Heart left ventricle (tissue), 16 donors: ENCODE data around the gene PRXL2C. TPM values are rescaled to one million over a fixed set of nuclear protein-coding genes. Genes with fewer than 3 reads are reported as not detected.
A peak's percentile ranks its signal among the peaks of the same experiment; 100 is the strongest.

Experiments
- ATAC-seq, 4 donors: fragments of 200-7000 bp; cut with Tn5 transposase; one replicate each; pipeline ENCODE4 v1.9.1; 2020 to 2022; ENCODE audit warnings: moderate library complexity in 4 of 4, mild to moderate bottlenecking in 3 of 4, moderate number of reproducible peaks in 1 of 4
- DNase-seq, 5 donors: peaks; one replicate each; pipeline ENCODE4 v3.0.0-alpha.2; 2020
- H3K27ac ChIP-seq, 12 donors: fragments of 200-600 bp; sonication (generic) in 4 of 12; one replicate each; pipeline versions ENCODE4 v1.5.0 to v1.8.0; 2016 to 2022; ENCODE audit warnings: mild to moderate bottlenecking in 2 of 12
- H3K27me3 ChIP-seq, 9 donors: fragments of 200-600 bp; sonication (generic) in 2 of 9; one replicate each; pipeline versions ENCODE4 v1.5.1 to v1.8.0; 2016 to 2022; ENCODE audit warnings: mild to moderate bottlenecking in 3 of 9
- H3K36me3 ChIP-seq, 9 donors: fragments of 200-600 bp; sonication (generic) in 2 of 9; one replicate each; pipeline versions ENCODE4 v1.5.0 to v1.8.0; 2018 to 2022; ENCODE audit warnings: mild to moderate bottlenecking in 2 of 9
- H3K4me1 ChIP-seq, 12 donors: fragments of 200-600 bp; sonication (generic) in 4 of 12; one replicate each; pipeline versions ENCODE4 v1.5.0 to v1.8.0; 2016 to 2022; ENCODE audit warnings: mild to moderate bottlenecking in 3 of 12
- H3K4me3 ChIP-seq, 12 donors: fragments of 200-600 bp; sonication (generic) in 4 of 12; one replicate each; pipeline versions ENCODE4 v1.5.0 to v1.8.0; 2017 to 2022; ENCODE audit warnings: mild to moderate bottlenecking in 9 of 12, moderate library complexity in 4 of 12
- H3K9me3 ChIP-seq, 12 donors: fragments of 200-600 bp; sonication (generic) in 4 of 12; one replicate each; pipeline versions ENCODE4 v1.5.0 to v1.8.0; 2016 to 2022; ENCODE audit warnings: mild to moderate bottlenecking in 1 of 12
- CTCF ChIP-seq, 12 donors: fragments of 200-600 bp; sonication (generic) in 4 of 12; IDR thresholded peaks; one replicate each; pipeline versions ENCODE4 v1.5.0 to v1.8.0; 2018 to 2022; ENCODE audit warnings: antibody characterized with exemption in 12 of 12, mild to moderate bottlenecking in 5 of 12
- POLR2A ChIP-seq, 2 donors: fragments of 450-650 bp; IDR thresholded peaks; one replicate each; pipeline ENCODE4 v1.6.1; 2017; ENCODE audit warnings: antibody characterized with exemption in 2 of 2, mild to moderate bottlenecking in 2 of 2, moderate library complexity in 2 of 2
- WGBS, 4 donors: extraction: QIAGEN DNeasy Blood & Tissue Kit in 2 of 4; methylation state at CpG; one replicate each; pipeline versions ENCODE4 v1.1.5 to v1.1.7; 2013 to 2018; 5-methylcytosine and 5-hydroxymethylcytosine counted together
- intact Hi-C, 10 donors: fragments of 100-400 bp; cut with DNase I; formaldehyde crosslinking; loops; one replicate each; pipeline versions ENCODE4 v1.11.1 to v1.14.2; 2022
- polyA plus RNA-seq, 2 donors: library from polyadenylated mRNA; stranded (reverse); fragments of 200-250 nt; gene quantifications; one replicate each; pipeline ENCODE4 v1.2.3, GENCODE V29; 2013
- total RNA-seq, 9 donors: library from RNA; depleted of rRNA in 2 of 9; stranded (reverse); fragments of >200 nt in 2 of 9; fragmentation: NEBNext Ultra II Directional in 3 of 9; extraction: Animal tissue kit (Norgen Biotek cat#: 25700) in 3 of 9; gene quantifications; one replicate each; pipeline versions ENCODE4 v1.1.0 to v1.2.4, GENCODE V29; 2016 to 2023
- donor health status: ischemic (EF 13 %, LVEDD 7.1; RV severe dilation, severe dysfunction).
- donor health status: healthy with polysubstance abuse.
- donor health status: DM: no; HTN: yes; CAD: no.
- donor health status: DM: no; HTN: no; CAD: no.
- donor health status: ischemic (EF 25% LVEDD 6.9; RV normal size, moderate dysfunction).
- donor health status: ischemic (EF 25% LVEDD 5.7; RV mildly dilated, moderate dysfunction).
- donor health status: healthy.
- donor health status: DM: yes; HTN: yes; CAD: no.
- donor health status: ischemic (EF 35%, LVEDD 5.7; RV mildly dilated, moderate dysfunction).
- donor health status: nonischemic (EF 11% LVEDD 7.7; RV severe dilation, severe dysfunction).
- donor health status: DM: yes; HTN: yes; CAD: no.
- donor health status: PGD.
- donor health status: ischemic (EF 29% LVEDD 5.4; RV normal size, mild dysfunction).
- donor health status: nonischemic (EF 23%, LVEDD 6.1; RV moderate dilation, normal function).

PRXL2C gene
- total and polyA plus RNA-seq, 11 donors, result 10.6 to 41.1 (median 23.8) TPM

GRCh38 chr9:96604004-96604319 lies 51.2 kb downstream of the PRXL2C start:
- Histone ChIP-seq H3K9me3 (no peaks in the 10 kb centered on the region), H3K36me3 (no peaks in the 10 kb centered on the region), H3K27ac (peak overlapping the region in 10 of 12 donors; percentile 19 to 78 (median 66)), H3K27me3 (no peaks in the 10 kb centered on the region), H3K4me3 (peak overlapping the region in 3 of 12 donors; percentile 2 to 15 (median 2)), H3K4me1 (peaks cover 0 to 26% (median 12%) of the 10 kb centered on the region in 12 donors)
- peak in 2 of 5 donors; percentile 36 to 45 for DNase-seq
- peak; percentile 80 to 90 (median 84) for ATAC-seq
- intact Hi-C loops, result no loop called here
- WGBS, 4 donors, result 30 to 36% (median 33%) methylated on average over 3 of the region's 3 CpGs
- TF ChIP-seq POLR2A (IDR thresholded peaks at IDR 0.05) (no peak), CTCF (IDR thresholded peaks at IDR 0.05) (no peak)

DNA sequence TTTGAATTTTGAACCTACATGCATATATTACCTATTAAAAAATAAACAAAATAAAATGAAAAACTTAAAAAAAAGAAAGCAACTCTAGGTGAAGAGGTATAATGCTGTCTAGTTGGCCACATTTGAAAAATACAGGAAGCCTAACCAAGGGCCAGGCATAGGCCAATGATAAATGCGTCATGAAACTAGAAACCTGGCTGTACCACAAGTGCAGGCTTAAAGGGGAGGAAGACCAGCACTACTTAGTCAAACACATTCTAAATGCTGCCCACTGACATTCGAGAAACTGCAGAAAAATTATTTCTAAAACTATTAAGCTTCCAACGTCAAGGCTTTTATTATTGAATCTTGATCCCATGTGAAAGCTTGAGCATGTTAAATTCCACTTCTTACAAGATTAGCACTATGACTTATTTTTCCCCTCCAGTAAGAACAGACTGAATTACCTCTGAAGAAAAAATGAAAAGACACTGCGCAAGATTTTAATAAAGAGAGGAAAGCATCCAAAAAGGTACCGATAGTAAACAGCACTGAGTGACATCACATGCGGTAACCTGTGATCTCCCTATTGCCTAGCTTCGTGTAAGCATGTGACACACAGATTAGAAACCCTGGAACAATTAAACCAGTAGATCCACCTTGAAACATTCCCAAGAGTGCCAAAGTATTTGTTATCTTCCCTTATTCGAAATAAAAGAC lies 51.7 kb downstream of the PRXL2C start:
- TF ChIP-seq POLR2A (IDR thresholded peaks at IDR 0.05) (no peak), CTCF (IDR thresholded peaks at IDR 0.05) (no peak)
- H3K4me3 ChIP-seq, result peak overlapping the region in 3 of 12 donors; percentile 2 to 15 (median 2)
- H3K27me3 ChIP-seq, result no peaks in the 10 kb centered on the region
- H3K9me3 ChIP-seq, result no peaks in the 10 kb centered on the region
- 53 to 62% (median 59%) methylated on average over 8 of the region's 8 CpGs for WGBS, 4 donors
- intact Hi-C loops, result no loop called here
- H3K27ac ChIP-seq, result peak overlapping the region in 11 of 12 donors; percentile 19 to 78 (median 64)
- H3K4me1 ChIP-seq, result peaks cover 0 to 26% (median 12%) of the 10 kb centered on the region in 12 donors
- DNase-seq (no peak), ATAC-seq (peak; percentile 79 to 89 (median 84))
- H3K36me3 ChIP-seq, result no peaks in the 10 kb centered on the region

- Histone ChIP-seq H3K4me3 (no peak overlapping the region), H3K36me3 (no peaks in the 10 kb centered on the region), H3K9me3 (peaks cover 0 to 9% (median 0%) of the 10 kb centered on the region in 12 donors), H3K4me1 (peaks cover 0 to 12% (median under 1%) of the 10 kb centered on the region in 12 donors), H3K27me3 (no peaks in the 10 kb centered on the region), H3K27ac (no peak overlapping the region)
- DNase-seq, result no peak
- TF ChIP-seq CTCF (IDR thresholded peaks at IDR 0.05), result no peak
- no peak for TF ChIP-seq POLR2A (IDR thresholded peaks at IDR 0.05)
- intact Hi-C loops, result no loop called here
- WGBS, 4 donors, result 90 to 94% (median 92%) methylated on average over 5 of the region's 5 CpGs
- ATAC-seq, result no peak
These were observed 55.8 kb downstream of the PRXL2C start for GRCh38 chr9:96599298-96599697.

DNA sequence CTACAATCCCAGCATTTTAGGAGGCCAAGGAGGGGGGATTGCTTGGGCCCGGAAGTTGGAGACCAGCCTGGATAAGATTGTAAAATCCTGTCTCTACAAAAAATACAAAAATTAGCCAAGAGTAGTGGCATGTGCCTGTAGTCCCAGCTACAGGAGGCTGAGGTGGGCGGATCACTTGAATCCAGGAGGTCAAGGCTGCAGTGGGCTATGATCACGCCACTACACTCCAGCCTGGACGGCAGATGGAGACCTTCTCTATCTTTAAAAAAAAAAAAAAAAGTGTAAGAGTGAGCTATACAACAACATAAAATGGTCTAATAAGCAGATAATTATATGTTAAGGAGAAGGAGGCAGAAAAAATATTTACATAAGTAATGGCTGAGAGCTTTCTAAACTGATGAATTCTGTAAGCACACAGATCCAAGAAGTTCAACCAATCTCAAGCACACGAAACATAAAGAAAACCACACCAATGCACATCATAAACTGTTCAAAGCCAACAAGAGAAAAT lies 58.5 kb downstream of the PRXL2C start:
- H3K27me3 ChIP-seq, result no peaks in the 10 kb centered on the region
- no peaks in the 10 kb centered on the region for H3K36me3 ChIP-seq
- DNase-seq (no peak), ATAC-seq (no peak)
- H3K4me3 ChIP-seq, result no peak overlapping the region
- no peak for TF ChIP-seq POLR2A (IDR thresholded peaks at IDR 0.05)
- no peak for TF ChIP-seq CTCF (IDR thresholded peaks at IDR 0.05)
- WGBS, 4 donors, result 87 to 93% (median 91%) methylated on average over 5 of the region's 5 CpGs
- peaks cover 0 to 9% (median 0%) of the 10 kb centered on the region in 12 donors for H3K9me3 ChIP-seq
- no peak overlapping the region for H3K27ac ChIP-seq
- intact Hi-C loops, result no loop called here
- H3K4me1 ChIP-seq, result no peaks in the 10 kb centered on the region

Other genes starting within 250 kb of the PRXL2C start
- 1 to 10 TPM; 2.4 to 5.9 (median 3.2) TPM for gene ZNF367, start 236.9 kb downstream of the PRXL2C start, total RNA-seq
- gene ZNF367, start 236.9 kb downstream of the PRXL2C start, polyA plus RNA-seq, result 1 to 10 TPM in 1 of 2 donors, under 1 TPM in 1; 0.91 to 4.4 TPM
- gene HABP4, start 205.1 kb downstream of the PRXL2C start, total RNA-seq, result 10 to 100 TPM; 17.8 to 35.7 (median 25.9) TPM
- gene HABP4, start 205.1 kb downstream of the PRXL2C start, polyA plus RNA-seq, result 10 to 100 TPM; 21.6 to 28.6 TPM
- 10 to 100 TPM; 18.8 to 37.0 (median 26.9) TPM for gene CDC14B, start 35.5 kb downstream of the PRXL2C start, total RNA-seq
- 10 to 100 TPM in 1 of 2 donors, 1 to 10 TPM in 1; 5.1 to 11.7 TPM for gene CDC14B, start 35.5 kb downstream of the PRXL2C start, polyA plus RNA-seq
- 10 to 100 TPM in 2 of 9 donors, 1 to 10 TPM in 7; 5.2 to 12.3 (median 7.9) TPM for gene ZNF510, start 122.8 kb upstream of the PRXL2C start, total RNA-seq
- gene ZNF510, start 122.8 kb upstream of the PRXL2C start, polyA plus RNA-seq, result 1 to 10 TPM; 2.4 to 3.3 TPM
- gene ZNF782, start 199.2 kb upstream of the PRXL2C start, total RNA-seq, result 1 to 10 TPM; 2.3 to 4.4 (median 2.9) TPM
- 1 to 10 TPM in 1 of 2 donors, under 1 TPM in 1; 0.84 to 1.1 TPM for gene ZNF782, start 199.2 kb upstream of the PRXL2C start, polyA plus RNA-seq